Hematopoietic multipotent progenitor cell (in vitro differentiated cells): Measurements from ENCODE around the gene LGR4. TPM values are rescaled to one million over a fixed set of nuclear protein-coding genes. Genes with fewer than 3 reads are reported as not detected.
"Not testable (repeated sequence)": the region's sequence is repeated elsewhere in the genome, so short reads cannot be mapped to it uniquely, and the experiment has no call there.

ENCODE experiments used
- DNase-seq, 3 donors: peaks; one replicate each; pipeline ENCODE4 v3.0.0-alpha.2; 2011 to 2015; ENCODE audit warnings: low read depth in 2 of 3, low spot score in 2 of 3
- total RNA-seq: library from RNA; depleted of rRNA; stranded (reverse); fragments of >200 nt; gene quantifications from one replicate; pipeline ENCODE4 v1.2.3, GENCODE V29; 2012

LGR4 gene
- total RNA-seq, 1 donor = 2.7 TPM

DNA sequence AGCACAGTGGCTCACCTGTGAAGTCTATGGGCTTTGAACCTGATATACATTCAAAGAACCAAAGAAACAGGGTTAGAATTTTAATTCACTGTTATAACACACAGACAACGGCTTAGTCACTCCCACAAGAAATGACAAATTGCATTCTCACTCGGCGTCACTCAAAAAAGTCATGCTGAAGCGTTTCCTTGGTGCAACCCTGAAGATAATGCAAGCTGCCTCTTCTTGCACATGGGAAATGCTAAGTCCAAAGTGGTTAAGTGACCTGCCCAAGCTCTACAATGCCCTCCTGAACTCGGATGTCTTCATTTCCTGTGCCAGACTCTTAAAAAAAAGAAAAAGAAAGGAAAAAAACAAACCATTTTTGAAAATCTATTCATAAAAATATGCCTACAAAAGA lies 10.0 kb downstream of the LGR4 start:
- DNase-seq = no peak

- no peak for DNase-seq
Observed at GRCh38 chr11:27460158-27460978, 12.2 kb downstream of the LGR4 start.

GRCh38 chr11:27459191-27459590 lies 13.4 kb downstream of the LGR4 start:
- DNase-seq = no peak

DNA sequence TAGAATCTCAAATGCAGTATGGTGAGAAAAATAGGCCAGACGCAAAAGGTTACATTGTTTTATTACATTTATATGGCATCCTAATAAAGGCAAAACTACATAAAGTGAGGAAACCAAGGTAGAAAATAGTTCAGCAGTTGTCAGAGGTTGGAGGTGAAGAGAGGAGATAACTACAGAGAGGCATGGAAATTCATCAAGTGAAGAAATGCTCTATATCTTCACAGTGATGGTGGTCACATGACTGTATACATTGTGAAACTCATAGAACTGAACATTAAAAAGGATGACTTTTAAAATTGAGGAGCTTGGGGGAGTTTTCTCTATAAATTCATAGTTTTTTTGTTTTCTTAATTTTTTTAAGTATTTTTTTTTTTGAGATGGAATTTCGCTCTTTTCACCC lies 14.4 kb downstream of the LGR4 start:
- DNase-seq = no peak

DNA sequence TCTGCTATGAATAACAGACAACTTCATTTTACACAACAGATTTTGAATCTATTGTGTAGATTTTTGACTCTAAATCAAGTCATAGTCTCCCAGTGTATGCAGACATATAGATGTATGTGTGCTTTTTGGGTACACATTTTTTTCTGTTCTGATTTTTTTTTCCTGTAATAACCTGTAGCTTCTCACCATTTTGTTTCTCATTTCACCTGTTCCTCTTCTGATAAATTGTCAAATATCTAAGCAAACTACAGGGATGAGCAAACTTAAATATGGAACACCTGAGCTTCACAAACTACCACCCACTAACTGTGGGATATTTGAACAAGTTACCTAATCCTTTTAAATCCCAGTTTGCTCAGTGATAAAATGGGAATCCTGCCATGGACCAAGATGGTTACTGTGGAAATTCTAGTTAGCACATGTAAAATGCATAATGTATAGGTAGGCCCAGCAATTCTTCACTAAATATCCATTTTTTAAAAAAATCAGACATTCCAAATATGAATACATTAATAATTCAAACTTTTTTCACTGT lies 15.7 kb downstream of the LGR4 start:
- DNase-seq = no peak

GRCh38 chr11:27456140-27456794 lies 16.3 kb downstream of the LGR4 start:
- no peak for DNase-seq

GRCh38 chr11:27455667-27456066 lies 16.9 kb downstream of the LGR4 start:
- DNase-seq = no peak

DNA sequence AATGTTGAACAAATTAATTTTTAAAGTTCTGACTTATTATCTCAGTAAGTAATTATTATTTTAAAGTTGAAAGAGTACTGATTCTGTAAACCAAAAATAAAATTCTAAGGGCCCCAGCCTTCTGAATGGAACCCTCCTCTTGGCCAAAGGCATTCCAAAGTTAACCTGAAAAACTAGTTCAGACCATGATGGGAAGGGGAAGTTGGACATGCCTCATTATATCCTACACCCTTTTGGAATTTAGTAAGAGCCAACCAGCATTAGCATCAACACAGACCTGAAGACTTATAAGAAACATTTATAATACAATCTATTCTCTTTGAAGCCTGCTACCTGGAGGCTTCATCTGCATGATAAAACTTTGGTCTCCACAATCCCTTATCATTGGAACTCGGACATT lies 18.9 kb downstream of the LGR4 start:
- DNase-seq = no peak

- DNase-seq = no peak
Observed at GRCh38 chr11:27452147-27452546, 20.4 kb downstream of the LGR4 start.

- DNase-seq = no peak
Observed at GRCh38 chr11:27451244-27451965, 21.2 kb downstream of the LGR4 start.

DNA sequence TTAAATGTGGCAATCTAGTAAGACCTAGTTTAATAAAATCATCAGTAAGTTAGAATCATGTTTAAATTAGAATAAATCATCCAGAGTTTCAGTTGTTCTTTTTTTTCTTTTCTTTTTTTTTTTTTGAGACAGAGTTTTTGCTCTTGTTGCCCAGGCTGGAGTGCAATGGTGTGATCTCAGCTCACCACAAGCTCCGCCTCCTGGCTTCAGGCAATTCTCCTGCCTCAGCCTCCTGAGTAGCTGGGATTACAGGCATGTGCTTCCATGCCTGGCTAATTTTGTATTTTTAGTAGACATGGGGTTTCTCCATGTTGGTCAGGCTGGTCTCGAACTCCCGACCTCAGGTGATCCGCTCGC lies 24.4 kb downstream of the LGR4 start:
- not testable (repeated sequence) for DNase-seq

- no peak for DNase-seq
Observed at GRCh38 chr11:27447288-27448183, 25.1 kb downstream of the LGR4 start.

- DNase-seq = no peak
Observed at GRCh38 chr11:27445625-27446024, 27.0 kb downstream of the LGR4 start.

- DNase-seq = no peak
Observed at GRCh38 chr11:27444801-27445215, 27.8 kb downstream of the LGR4 start.

- DNase-seq = no peak
Observed at GRCh38 chr11:27443746-27444507, 28.7 kb downstream of the LGR4 start.

DNA sequence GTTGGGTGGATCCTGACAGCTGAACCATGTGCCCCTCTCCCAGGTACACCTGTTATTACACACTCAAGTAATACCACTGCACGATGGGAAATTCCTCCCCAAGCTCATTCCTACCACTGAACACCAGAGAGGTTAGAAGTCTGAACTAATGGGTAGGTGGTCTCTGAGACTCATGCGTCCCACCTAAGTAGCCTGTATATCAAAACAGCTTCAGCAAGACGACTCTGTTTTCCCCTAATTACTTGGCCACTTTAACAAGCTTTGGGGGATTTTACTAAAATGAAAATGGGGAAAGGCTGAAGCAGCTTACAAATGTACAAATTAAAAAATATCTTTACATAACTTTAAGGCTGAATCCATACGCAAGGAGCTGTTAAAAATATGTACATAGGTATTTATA lies 29.4 kb downstream of the LGR4 start:
- no peak for DNase-seq

- no peak for DNase-seq
Observed at GRCh38 chr11:27440090-27440489, 32.5 kb downstream of the LGR4 start.

GRCh38 chr11:27438595-27438981 lies 34.0 kb downstream of the LGR4 start:
- no peak for DNase-seq

DNA sequence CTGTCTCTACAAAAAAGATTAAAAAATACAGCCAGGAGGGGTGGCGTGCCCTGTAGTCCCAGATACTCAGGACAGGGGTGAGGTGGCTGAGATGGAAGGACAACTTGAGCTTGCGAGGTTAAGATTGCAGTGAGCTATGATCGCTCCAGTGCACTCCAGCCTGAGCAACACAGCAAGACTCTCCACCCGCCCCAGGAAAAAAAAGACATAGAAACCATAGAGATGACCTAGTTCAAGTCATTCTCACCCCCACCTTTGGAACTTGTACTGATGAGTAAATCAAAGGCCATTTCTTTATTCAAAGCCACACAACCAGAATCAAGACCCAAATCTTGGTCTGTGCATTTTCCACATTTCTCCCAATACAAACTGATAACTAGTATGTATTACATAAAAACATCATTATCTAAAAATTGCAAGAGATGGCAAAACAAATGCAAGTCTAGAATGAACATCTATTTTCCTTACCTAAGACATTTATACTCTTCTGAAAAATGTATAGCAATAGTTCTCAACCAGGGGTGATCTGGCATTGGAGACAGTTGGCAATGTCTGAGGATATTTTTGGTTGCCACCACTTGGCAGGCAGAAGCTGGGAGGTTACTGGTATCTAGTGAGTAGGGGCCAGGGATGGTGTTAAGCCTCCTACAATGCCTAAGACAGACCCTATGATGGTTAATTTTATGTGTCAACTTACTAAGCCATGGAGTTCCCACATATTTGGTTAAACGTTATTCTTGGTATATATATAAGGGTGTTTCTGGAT lies 34.6 kb downstream of the LGR4 start:
- DNase-seq = no peak
